ENCODE measurements around the gene FGF9.

Gene FGF9

GRCh38 chr13:21719463-21719862, 48.6 kb downstream of the FGF9 start:
- DNase-seq: no peak

GRCh38 chr13:21723807-21724505, 53.1 kb downstream of the FGF9 start:
- no peak for DNase-seq

GRCh38 chr13:21730186-21730880, 59.5 kb downstream of the FGF9 start:
- DNase-seq: no peak

- no peak for DNase-seq
Observed at GRCh38 chr13:21733475-21734263, 62.8 kb downstream of the FGF9 start.

GRCh38 chr13:21734961-21735360, 64.1 kb downstream of the FGF9 start:
- no peak for DNase-seq

- DNase-seq: no peak
Observed at GRCh38 chr13:21735701-21736401, 65.0 kb downstream of the FGF9 start.

GRCh38 chr13:21736926-21737325, 66.1 kb downstream of the FGF9 start:
- no peak for DNase-seq

GRCh38 chr13:21738630-21739029, 67.8 kb downstream of the FGF9 start:
- no peak for DNase-seq

- DNase-seq: no peak
Observed at GRCh38 chr13:21739771-21740170, 68.9 kb downstream of the FGF9 start.

GRCh38 chr13:21741396-21741979, 70.6 kb downstream of the FGF9 start:
- DNase-seq: no peak

GRCh38 chr13:21742096-21742495, 71.2 kb downstream of the FGF9 start:
- DNase-seq: no peak

GRCh38 chr13:21744149-21744548, 73.3 kb downstream of the FGF9 start:
- DNase-seq: no peak

- DNase-seq: no peak
Observed at GRCh38 chr13:21745307-21745706, 74.4 kb downstream of the FGF9 start.

- DNase-seq: no peak
Observed at GRCh38 chr13:21747456-21747855, 76.6 kb downstream of the FGF9 start.

- no peak for DNase-seq
Observed at GRCh38 chr13:21748166-21748565, 77.3 kb downstream of the FGF9 start.

GRCh38 chr13:21749410-21749809, 78.5 kb downstream of the FGF9 start:
- no peak for DNase-seq

- DNase-seq: no peak
Observed at GRCh38 chr13:21752501-21752900, 81.6 kb downstream of the FGF9 start.

GRCh38 chr13:21753117-21753729, 82.3 kb downstream of the FGF9 start:
- DNase-seq: no peak

Measured in NCI-H2171 treated with DMSO at 0.1 percent for 48 hours (cell line).